Breast epithelium (tissue), 3 donors: Measurements from ENCODE around the gene PRKAR1B.
"Not testable (repeated sequence)": the region's sequence is repeated elsewhere in the genome, so short reads cannot be mapped to it uniquely, and the experiment has no call there.

ENCODE experiments used
- POLR2A ChIP-seq: fragments of 450-650 bp; IDR thresholded peaks from one replicate; pipeline ENCODE4 v1.6.1; 2016; ENCODE audit warnings: antibody characterized with exemption, mild to moderate bottlenecking, moderate library complexity
- TF ChIP-seq, protein P1 (sequence below), 3 donors: fragments of 450-650 bp; IDR thresholded peaks; one replicate each; pipeline ENCODE4 v1.5.1; 2016 to 2017; ENCODE audit warnings: antibody characterized with exemption in 3 of 3, mild to moderate bottlenecking in 3 of 3, moderate library complexity in 3 of 3

GRCh38 chr7:652167-652566, 74.9 kb downstream of the PRKAR1B start:
- TF ChIP-seq, protein P1, sequence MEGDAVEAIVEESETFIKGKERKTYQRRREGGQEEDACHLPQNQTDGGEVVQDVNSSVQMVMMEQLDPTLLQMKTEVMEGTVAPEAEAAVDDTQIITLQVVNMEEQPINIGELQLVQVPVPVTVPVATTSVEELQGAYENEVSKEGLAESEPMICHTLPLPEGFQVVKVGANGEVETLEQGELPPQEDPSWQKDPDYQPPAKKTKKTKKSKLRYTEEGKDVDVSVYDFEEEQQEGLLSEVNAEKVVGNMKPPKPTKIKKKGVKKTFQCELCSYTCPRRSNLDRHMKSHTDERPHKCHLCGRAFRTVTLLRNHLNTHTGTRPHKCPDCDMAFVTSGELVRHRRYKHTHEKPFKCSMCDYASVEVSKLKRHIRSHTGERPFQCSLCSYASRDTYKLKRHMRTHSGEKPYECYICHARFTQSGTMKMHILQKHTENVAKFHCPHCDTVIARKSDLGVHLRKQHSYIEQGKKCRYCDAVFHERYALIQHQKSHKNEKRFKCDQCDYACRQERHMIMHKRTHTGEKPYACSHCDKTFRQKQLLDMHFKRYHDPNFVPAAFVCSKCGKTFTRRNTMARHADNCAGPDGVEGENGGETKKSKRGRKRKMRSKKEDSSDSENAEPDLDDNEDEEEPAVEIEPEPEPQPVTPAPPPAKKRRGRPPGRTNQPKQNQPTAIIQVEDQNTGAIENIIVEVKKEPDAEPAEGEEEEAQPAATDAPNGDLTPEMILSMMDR (IDR thresholded peaks at IDR 0.05) = not testable (repeated sequence)
- TF ChIP-seq POLR2A = not testable (repeated sequence)
